NCI-H1417 treated with DMSO at 0.1 percent for 48 hours (cell line): ENCODE data around the gene TAF15.

Experiments
- DNase-seq: peaks from one replicate; lab custom pipeline; 2025; lab: John Stamatoyannopoulos, UW

TAF15 gene

DNA sequence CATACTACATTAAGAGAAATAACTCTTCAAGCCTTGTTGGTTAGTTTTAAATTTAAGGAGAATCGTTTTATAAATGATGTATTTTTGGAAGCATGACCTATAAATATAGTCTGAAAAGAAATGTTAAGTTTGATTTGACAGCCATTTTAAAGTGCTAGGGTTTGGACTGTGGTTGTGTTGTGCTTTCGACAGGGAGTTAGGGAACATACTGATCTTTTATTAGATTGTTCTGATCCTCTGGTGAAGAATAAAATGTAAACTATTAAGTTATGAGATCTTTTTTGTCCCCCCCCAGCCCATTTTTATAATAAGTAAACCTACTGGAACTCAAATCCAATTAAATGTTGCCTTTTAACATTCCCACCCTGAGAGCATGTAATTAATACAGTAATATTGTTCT, 12.0 kb downstream of the TAF15 start:
- no peak for DNase-seq

DNA sequence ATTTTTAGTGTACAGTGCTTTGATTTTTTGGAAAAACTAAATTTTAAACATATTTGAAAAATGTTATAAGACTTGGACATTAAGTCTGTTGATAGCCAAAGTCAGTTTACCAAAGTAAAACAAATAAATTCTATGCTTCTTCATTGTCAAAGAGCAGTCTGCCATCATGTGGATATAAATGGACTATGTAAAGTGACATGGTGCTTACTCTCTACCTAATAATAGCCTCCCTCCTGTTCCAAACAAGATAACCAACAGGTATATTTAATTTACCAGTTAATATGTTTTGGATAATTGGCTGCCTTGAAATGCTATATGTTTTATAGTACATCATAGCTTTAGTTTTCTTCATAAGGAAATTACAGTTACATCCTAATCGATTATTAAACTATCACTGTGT, 15.9 kb downstream of the TAF15 start:
- no peak for DNase-seq

DNA sequence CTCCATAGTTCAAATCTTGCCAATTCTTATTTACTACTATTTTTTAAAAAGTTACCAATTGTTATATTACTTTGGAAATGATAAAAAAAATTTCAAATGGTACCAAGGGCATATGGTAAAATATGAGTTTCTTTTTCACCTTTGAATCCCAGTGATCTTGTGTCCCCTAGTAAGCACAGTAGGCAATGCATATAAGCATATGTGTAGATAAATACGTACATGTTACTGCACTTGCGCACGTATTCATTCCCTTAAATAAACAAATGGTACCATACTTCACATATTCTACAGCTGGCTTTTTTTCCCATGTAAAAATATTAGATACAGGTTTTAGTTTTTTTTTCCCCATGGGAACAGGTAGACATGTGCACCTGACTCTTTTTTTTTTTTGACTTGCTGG, 31.8 kb downstream of the TAF15 start:
- no peak for DNase-seq

DNA sequence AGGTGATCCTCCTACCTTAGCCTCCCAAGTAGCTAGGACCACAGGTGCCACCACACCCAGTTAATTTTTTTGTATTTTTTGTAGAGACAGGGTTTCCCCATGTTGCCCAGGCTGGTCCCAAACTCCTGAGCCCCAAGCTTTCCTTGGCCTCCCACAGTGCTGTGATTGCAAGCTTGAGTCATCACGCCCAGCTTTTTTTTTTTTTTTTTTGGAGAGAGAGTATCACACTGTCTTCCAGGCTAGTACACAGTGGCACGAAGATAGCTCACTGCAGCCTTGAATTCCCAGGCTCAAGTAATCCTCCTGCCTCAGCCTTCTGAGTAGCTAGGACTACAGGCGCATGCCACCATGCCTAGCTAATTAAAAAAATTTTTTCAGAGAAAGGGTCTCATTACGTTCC, 32.2 kb downstream of the TAF15 start:
- no peak for DNase-seq

DNA sequence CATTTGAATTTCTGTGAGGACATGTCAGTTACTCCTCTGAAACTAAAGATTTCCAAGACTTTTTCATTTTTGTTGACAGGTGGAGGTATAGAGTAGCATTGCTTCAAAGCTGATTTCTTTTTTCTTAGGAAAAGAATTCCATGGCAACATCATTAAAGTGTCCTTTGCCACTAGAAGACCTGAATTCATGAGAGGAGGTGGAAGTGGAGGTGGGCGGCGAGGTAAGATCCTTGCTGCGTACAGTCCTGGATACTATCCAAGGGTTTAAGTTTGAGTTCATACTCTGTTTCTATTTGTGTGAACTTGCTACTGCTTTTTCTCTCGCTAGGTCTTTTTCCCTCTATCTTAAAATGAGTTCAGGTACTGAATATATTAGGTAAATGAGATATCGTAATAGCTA, 33.0 kb downstream of the TAF15 start:
- DNase-seq, result no peak

DNA sequence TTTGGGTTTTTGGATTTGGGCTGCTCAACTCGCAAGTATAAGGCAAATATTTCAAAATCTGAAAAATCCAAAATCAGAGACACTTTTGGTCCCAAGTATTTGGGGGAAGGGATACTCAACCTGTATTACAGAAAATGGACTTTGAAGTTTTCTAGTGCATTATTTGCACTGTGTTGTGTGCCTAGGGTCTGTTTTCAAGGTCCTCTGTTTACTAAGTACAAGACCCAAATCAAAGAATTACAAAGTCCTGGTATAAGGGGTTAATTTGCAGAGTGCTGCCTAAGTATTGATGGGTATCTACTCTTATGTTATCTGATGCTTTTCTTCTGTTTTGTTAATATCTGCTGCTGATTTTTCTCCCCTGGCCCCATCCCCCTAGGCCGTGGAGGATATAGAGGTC, 34.4 kb downstream of the TAF15 start:
- DNase-seq, result no peak

DNA sequence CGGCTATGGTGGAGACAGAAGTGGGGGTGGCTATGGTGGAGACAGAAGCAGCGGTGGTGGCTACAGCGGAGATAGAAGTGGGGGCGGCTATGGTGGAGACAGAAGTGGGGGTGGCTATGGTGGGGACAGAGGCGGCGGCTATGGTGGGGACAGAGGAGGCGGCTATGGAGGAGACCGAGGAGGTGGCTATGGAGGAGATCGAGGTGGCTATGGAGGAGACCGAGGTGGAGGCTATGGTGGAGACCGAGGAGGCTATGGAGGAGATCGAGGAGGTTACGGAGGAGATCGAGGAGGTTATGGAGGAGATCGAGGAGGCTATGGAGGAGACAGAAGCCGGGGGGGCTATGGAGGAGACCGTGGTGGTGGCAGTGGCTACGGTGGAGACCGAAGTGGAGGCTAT, 35.3 kb downstream of the TAF15 start:
- no peak for DNase-seq

DNA sequence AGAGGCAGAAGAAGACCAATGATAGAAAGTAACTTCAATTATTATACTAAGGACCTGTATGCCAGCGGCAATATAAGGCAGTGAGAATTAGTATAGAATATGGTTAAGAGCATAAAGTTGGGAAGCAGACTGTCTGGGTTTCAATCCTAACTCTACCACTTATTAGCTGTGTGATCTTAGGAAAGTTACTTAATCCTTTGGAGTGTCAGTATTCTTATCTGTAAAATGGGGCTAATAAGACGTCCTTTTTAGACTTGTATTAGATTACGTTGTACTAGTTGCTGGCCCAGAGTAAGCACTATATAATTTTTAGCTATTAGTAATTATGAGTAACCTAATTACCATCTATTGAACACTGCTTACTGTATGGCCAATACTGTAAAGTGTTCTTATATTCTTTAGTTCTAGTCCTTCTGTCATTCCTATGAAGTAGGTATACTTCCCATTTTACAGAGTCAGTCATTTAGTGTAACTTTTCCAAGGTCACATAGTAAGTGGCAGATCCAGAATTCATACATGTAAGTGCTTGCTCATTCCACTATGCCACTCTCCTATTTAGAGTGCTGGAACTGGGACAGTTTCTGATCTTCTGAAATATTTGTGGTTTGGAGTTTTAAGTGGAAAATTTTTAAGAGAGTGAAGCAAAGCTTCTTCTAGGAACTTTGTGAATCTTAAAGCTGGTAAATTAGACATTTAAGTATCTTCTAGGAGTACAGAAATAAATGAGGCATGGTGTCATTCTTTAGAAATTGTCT, 36.9 kb downstream of the TAF15 start:
- no peak for DNase-seq

DNA sequence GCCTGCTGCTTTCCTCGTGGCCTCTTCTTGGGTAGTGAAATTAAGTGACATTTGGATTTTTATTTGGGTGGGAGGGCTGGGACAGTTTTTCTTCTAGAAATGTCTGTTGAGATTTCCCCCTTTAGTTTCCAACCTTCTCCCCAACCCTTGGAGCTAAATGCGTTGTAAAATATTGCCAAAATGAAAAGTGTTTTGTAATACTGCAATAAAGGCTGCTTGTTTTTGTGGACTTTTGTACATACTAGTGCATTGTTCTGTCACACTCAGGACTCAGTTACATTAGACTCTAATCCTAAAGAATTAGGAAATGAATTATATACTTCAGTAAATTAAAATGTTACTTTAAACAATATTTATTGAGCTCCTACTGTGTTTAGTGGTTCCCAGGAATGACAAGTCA, 37.7 kb downstream of the TAF15 start:
- no peak for DNase-seq

DNA sequence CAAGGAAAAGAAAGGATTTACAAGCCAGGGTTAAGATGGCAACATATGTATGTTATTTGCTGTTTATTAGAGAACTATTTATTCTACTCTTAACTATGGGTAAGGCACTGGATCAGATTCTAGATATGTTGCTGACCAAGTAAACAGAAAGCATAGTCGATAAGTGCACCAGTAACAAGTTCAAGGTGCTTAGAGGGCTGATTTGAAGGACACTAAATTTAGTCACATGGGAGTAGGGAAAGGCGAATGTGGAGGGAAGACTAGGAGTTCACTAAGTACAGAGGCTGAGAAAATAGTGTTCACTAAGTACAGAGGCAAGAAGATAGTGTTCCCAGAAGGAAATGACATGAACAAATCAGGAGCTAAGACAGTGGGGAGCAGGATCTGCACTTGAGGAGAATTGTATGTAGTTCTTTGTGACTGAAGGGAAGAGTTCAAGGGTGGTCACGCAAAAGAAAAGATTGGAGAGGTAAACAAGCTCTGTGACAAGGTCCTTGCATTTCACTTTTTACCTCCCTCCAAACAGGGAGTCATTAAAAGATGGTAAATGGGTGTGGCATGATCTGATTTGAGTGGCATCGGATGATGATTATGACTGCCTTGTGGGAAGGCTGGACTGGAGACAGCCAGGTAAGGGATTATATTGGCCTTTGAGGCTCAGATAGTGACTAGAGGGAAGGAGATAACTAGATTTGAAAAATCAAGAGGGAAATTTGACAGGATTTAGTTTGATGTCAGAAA, 38.5 kb downstream of the TAF15 start:
- no peak for DNase-seq

DNA sequence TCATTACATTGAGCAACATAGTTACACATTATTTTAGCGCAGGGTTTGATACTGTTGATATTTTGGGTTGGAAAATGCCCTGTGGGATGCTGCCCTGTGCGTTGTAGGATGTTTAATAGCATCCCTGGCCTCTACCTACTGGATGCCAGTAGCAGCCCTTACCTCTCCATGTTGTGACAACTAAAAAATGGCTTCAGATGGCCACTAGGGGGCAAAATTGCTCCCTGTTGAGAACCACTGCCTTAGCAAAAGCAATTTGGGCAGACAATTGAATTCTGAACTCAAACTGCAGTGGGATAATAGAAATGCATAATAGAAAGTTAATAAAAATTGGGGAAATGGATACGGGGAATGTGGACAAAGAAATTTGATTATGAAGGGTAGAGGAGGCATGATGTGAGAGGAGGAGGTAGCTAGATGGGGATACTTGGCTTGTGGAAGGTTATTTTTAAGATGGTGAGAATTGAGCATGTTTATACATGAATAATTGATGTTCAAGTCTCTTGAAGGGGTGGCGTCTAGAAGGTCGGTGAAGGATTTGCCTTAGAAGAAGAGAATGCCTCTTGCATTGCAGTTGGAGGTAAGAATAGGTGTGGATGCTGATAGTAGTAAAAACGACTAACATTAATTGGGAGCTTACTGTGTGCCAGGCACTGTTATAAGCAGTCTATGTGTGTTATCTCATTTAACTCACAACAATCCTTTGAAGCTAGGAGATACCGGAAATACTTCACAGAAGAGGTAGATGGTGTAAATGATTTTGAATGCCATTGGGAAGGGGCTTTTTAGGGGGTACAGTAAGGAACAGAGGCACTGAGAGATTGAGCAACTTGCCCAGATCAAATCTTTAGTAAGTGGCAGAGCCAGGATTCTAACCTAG, 40.4 kb downstream of the TAF15 start:
- no peak for DNase-seq

DNA sequence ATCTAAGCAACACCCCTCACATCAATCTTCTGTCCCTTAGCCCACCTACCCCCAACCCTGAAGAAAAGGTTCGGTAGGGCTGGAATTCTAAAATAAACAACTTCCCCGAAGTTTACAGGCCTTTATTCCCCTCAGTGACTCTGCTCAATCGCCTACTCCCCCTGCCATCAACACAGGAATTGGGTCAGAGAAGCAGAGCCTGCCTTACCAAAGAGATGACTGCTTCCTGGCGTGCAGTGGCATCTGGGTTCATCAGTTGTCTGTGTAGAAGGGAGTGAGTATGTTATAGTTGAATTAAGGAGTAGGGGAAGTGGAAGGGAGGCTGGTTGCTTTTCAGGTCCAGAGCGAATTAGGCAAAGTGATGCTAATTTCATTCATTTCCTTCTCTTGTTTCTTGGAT, 46.7 kb downstream of the TAF15 start:
- no peak for DNase-seq

DNA sequence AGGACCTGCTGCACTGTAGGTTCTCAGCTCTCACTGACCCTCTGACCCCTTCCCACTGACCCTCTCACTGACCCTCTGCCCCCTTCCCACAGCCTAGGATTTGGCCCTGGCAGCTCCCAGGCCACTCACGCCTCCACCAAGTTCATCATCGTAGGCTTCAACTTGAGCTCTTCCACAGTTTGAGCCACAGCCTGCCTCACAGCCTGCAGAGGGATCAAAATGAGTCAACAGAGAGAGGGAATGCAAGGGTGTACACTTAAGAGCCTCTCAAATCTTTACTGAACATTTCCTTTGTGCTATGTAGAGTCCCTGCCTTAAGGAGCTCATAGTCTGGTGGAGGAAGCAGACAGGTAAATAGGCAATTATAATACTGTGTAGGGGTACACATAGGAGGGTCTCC, 47.3 kb downstream of the TAF15 start:
- no peak for DNase-seq

DNA sequence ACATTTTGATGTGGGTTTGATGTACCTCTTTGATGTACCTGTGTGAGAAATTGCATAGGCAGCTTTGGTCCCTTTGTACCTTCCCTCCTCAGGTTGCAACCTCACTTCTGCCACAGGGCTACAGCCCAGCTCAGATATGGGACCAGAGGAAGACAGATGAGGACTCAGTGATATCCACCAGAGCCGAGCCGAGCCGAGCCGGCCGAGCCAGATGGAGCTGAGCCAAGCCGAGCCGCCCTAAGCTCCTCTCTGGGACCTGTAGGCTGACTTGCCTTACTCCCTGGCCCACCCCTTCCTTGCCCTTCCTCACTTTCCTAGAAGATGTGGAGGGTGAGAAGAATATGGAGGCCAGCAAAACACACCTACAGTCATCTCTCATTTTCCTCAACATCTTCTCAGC, 55.6 kb downstream of the TAF15 start:
- no peak for DNase-seq

DNA sequence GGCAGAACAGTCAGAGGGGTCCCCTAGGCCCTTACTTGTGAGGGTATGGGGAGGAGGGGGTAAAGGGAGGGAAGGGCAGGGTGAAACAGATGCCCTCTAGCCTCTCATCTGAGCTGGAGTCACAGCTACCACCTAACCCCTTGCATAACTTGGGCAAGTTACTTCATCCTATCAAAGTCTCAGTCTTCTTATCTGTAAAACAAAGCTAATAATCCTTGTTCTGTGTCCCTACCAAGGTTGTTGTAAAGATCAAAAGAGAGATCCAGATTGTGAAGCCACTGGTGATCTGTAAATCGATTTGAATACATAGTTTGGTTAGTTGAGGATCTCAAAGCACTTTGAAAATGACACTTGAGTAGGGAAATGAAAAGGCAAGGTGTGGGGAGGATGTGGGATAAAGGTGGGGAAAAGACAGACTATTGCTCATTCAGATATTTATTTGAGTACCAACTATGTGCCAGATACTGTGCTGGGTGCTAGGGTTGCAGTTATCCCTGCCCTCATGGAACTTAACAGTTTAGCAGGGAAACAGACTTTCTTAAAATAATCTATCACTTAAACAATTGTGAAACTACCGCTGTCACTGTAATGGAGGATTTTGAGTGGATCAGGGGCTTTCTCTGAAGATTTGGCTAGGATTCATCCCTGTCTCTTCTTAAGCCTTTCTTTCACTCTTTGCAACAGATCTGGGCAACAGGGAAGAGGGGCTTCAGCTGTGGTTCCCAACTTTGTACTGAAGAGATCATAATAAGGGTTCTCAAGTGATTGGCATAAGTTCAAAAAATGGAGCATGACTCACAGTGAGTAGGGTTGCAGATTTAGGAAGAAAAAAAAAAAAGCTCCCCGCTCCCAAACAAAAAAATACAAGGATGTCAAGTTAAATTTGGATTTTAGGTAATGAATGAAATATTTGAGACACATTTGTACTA, 56.4 kb downstream of the TAF15 start:
- no peak for DNase-seq

DNA sequence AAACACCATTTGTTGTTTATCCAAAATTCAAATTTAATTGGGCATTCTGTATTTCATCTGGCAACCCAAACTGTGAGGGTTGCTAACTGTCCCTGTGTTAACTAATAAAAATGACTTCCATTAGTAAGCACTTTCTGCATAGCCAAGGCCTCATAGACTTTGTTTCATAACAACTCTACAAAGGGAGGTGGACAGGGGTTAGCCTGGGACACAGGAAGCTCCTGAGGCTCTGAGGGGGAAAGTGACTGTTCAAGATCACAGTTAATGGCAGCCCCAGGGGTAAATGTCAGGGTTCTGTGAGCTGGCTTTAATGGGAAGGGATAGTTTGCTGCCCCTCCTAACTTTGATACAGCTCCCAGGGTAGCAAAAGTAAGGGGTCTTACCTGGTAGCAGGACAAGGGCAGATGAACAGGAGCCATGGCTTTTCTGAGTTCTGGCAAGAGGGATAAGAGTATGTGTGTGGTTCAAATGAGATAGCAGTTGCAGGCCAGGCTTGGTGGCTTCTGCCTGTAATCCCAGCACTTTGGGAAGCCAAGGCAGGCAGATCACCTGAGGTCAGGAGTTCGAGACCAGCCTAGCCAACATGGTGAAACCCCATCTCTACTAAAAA, 57.2 kb downstream of the TAF15 start:
- no peak for DNase-seq

DNA sequence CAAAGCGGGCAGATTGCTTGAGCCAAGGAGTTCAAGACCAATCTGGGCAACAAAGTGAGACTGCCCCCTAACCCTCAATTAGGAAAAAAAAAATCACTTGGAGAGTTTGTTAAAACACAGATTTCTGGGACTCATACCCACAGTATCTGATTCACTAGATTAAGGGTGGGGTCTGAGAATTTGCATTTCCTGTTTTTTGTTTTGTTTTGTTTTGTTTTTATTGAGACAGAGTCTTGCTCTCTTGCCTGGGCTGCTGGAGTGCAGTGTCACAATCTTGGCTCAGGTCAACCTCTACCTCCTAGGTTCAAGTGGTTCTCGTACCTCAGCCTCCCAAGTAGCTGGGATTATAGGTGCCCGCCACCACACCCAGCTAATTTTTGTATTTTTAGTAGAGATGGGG, 58.3 kb downstream of the TAF15 start:
- DNase-seq, result no peak

DNA sequence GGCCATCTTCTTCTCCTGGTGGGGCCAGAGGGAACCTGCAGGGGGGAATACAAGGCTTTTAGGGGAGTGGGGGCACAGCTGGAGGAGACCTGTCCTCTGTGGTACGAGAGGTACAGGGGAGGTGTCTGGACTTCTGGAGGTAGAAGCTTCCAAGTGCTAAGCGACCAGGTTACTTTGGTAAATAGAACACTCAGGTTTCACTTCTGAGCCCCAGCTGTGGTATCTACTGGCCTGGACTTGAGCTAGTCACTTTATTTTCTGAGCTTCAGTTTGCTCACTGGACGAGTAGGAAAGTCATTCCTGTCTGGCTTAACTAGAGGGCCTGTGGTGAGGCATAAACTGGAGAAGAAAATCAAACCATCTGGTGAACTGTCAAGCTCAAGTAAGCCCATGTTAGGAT, 59.5 kb downstream of the TAF15 start, which contains the start of gene HEATR9:
HEATR9 (minus strand) TSS at position 155 of the 400 bp plus-strand sequence; CDS start at position 6, 149 bp downstream.
- DNase-seq, result no peak

DNA sequence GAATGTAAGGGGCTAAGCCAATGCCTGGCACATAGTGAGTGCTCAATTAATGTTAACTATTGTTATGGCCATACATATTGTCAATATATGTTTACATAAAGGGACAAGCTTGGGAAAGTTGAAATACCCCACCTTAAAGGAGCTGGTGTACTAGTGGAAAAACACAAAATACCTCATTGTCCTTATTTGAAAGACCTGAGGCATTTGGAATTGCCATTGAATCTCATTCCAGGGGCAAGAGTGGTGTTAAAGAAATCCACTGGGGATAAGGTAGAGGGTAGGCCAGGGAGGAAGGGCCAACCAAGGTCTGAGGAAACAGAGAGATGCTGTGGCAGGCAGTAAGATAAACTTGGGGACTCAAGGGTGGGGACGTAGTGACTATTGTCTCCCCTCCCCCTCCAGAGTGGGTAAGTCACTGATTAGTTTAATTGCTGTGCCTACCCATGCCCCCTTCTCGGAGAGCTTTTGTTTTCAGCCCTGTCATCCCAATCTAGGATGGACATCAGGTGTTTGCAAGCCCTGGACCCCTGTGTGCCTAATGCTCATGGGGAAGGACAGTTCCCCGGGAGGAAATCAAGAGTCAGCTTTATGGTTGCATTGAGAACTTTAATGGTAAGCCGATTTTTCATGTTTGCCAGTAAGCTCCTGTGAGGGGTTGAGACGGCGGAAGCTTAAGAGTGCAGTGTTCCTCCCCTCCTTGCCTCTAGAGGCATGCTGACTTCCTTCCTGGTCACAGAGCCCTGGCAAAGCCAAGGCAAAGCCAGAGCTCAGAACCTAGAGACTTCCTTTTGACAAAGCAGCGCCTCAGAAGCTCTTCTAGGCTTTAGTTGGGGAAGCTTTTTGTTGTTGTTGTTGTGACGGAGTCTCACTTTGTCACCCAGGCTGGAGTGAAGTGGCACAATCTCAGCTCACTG, 61.9 kb downstream of the TAF15 start:
- no peak for DNase-seq
